H1 (cell line): Measurements from ENCODE around the gene TAB3. TPM values are rescaled to one million over a fixed set of nuclear protein-coding genes. Genes with fewer than 3 reads are reported as not detected.

Source experiments
- CTCF ChIP-seq, 3 experiments: IDR thresholded peaks; 1 replicate in 2 of 3; 2 replicates in 1 of 3; pipeline versions ENCODE4 v1.5.1 to v1.6.1; 2011; ENCODE audit warnings: low read length in 3 of 3, mild to moderate bottlenecking in 3 of 3, inconsistent platforms in 2 of 3, low read depth in 1 of 3, moderate library complexity in 1 of 3; ENCODE audit not compliant: insufficient read depth in 1 of 3; ENCODE audit errors: control extremely low read depth in 1 of 3
- EGR1 ChIP-seq: IDR thresholded peaks from 2 replicates; pipeline ENCODE4 v1.6.1; 2011; ENCODE audit warnings: low read depth, low read length, borderline replicate concordance
- EZH2 ChIP-seq: fragments of 200-600 bp; sonication (generic); IDR thresholded peaks from 2 replicates; pipeline ENCODE4 v1.7.1; 2012; ENCODE audit warnings: low read depth, mild to moderate bottlenecking, moderate library complexity, low read length, inconsistent platforms; ENCODE audit not compliant: severe bottlenecking
- NANOG ChIP-seq: IDR thresholded peaks from 2 replicates; pipeline ENCODE4 v1.6.1; 2011; ENCODE audit warnings: low read length, low read depth, mild to moderate bottlenecking, inconsistent platforms; ENCODE audit not compliant: insufficient read depth, poor library complexity, severe bottlenecking
- POLR2A ChIP-seq, 2 experiments: IDR thresholded peaks; 1 replicate in 1 of 2; 2 replicates in 1 of 2; pipeline ENCODE4 v1.6.1; 2011; ENCODE audit warnings: low read depth in 2 of 2, low read length in 2 of 2, mild to moderate bottlenecking in 2 of 2; ENCODE audit errors: control extremely low read depth in 1 of 2
- TAF1 ChIP-seq: IDR thresholded peaks from 2 replicates; pipeline ENCODE4 v1.6.1; 2011; ENCODE audit warnings: mild to moderate bottlenecking, low read depth, low read length
- TAF7 ChIP-seq: optimal IDR thresholded peaks from 2 replicates; pipeline ENCODE3; 2011; ENCODE audit warnings: low read depth, mild to moderate bottlenecking, inconsistent platforms, low read length, moderate library complexity, borderline replicate concordance
- polyA plus RNA-seq, 7 experiments: library from polyadenylated mRNA; depleted of rRNA in 3 of 7; stranded (reverse) in 5 of 7; unstranded in 2 of 7; fragments of >200 nt in 5 of 7; fragments of 200-250 nt in 2 of 7; gene quantifications; 1 replicate in 5 of 7; 2 replicates in 1 of 7; 4 replicates in 1 of 7; pipeline versions ENCODE4 v1.2.1 to v1.2.3, GENCODE V29; 2011 to 2013; ENCODE audit warnings: missing spikeins in 2 of 7, mixed read lengths in 2 of 7
- total RNA-seq: library from RNA; stranded (reverse); fragmentation: NEBNext Ultra II Directional; extraction: Animal tissue kit (Norgen Biotek cat#: 25700); gene quantifications from 2 replicates; pipeline ENCODE4 v1.2.1, GENCODE V29; 2021

The TAB3 gene
- total and polyA plus RNA-seq, 2 of the 8 experiments (the other 6 are each of a cell fraction or from before 2014, with no cell fraction given): 12.7 to 12.9 TPM

- no peak for TF ChIP-seq CTCF (IDR thresholded peaks at IDR 0.05; ENCODE audit: control extremely low read depth in 1 of 3, insufficient read depth in 1 of 3, low read depth in 1 of 3, low read length in 3 of 3)
- TF ChIP-seq TAF1: no peak
- TF ChIP-seq EGR1: no peak
- TF ChIP-seq POLR2A (IDR thresholded peaks at IDR 0.05; ENCODE audit: control extremely low read depth in 1 of 2, low read depth in 2 of 2, low read length in 2 of 2): no peak
- no peak for TF ChIP-seq TAF7
- TF ChIP-seq EZH2: no peak
- TF ChIP-seq NANOG: no peak
Observed at GRCh38 chrX:30864383-30864785, 24.7 kb downstream of the TAB3 start (continued).
